ENCODE data around the gene CPXM2. TPM values are rescaled to one million over a fixed set of nuclear protein-coding genes. Genes with fewer than 3 reads are reported as not detected.

CPXM2 gene
- total RNA-seq, 1 experiment from 2014 or later, result 0.12 TPM

DNA sequence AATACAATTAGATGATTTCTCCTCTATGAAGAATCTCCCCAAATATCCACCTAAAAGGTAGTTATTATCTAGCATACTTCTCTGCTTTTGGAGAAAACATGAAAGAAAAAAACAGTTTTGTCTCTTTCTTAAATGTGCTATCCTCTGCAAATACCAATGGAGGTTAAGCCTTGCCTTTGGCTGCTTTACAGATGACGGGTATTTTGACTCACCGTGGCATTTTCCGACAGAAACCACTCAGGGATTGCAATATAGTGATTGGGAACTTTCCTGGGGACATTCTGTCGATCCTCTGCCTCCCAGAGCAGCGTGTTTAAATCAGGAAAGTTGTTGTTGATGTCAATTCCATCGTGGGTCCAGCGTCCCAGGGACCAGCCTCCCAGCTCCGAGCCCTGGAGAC, 124.8 kb downstream of the CPXM2 start:
- ChIA-PET RAD21 (ENCODE audit: low non-redundant PET in 1 of 2, low total read pairs in 2 of 2, uncharacterized antibody in 2 of 2, unreplicated experiment in 2 of 2) (no interaction called here), POLR2A (no interaction called here), CTCF (interaction anchor here (1.4 kb wide), 1 partner anchor 16 kb away, joined by 3 read pairs; no protein-coding TSS in a partner anchor)
- H3K79me2 ChIP-seq (ENCODE audit: insufficient read depth, low read length), result no peaks in the 10 kb centered on the region
- no TSS peak for BruUV-seq (replicated peaks)
- H3K36me3 ChIP-seq (ENCODE audit: control insufficient read depth in 1 of 2, insufficient read depth in 2 of 2, low read length in 2 of 2), result no peaks in the 10 kb centered on the region
- no peak for ATAC-seq
- TF ChIP-seq ZNF274 (IDR thresholded peaks at IDR 0.05; ENCODE audit: low read depth, low read length) (no peak), SP1 (IDR thresholded peaks at IDR 0.05; ENCODE audit: low read depth) (no peak), ZFX (IDR thresholded peaks at IDR 0.05) (no peak), FOSL1 (IDR thresholded peaks at IDR 0.05; ENCODE audit: low read depth) (no peak), EZH2phosphoT487 (IDR thresholded peaks at IDR 0.05; ENCODE audit: borderline replicate concordance) (no peak), CBX3 (IDR thresholded peaks at IDR 0.05; ENCODE audit: low read depth) (no peak), EGR1 (IDR thresholded peaks at IDR 0.05; ENCODE audit: low read depth) (no peak), YY1 (IDR thresholded peaks at IDR 0.05; ENCODE audit: extremely low read depth, insufficient replicate concordance, low read depth, low read length) (no peak)
- TF ChIP-seq, protein P1, sequence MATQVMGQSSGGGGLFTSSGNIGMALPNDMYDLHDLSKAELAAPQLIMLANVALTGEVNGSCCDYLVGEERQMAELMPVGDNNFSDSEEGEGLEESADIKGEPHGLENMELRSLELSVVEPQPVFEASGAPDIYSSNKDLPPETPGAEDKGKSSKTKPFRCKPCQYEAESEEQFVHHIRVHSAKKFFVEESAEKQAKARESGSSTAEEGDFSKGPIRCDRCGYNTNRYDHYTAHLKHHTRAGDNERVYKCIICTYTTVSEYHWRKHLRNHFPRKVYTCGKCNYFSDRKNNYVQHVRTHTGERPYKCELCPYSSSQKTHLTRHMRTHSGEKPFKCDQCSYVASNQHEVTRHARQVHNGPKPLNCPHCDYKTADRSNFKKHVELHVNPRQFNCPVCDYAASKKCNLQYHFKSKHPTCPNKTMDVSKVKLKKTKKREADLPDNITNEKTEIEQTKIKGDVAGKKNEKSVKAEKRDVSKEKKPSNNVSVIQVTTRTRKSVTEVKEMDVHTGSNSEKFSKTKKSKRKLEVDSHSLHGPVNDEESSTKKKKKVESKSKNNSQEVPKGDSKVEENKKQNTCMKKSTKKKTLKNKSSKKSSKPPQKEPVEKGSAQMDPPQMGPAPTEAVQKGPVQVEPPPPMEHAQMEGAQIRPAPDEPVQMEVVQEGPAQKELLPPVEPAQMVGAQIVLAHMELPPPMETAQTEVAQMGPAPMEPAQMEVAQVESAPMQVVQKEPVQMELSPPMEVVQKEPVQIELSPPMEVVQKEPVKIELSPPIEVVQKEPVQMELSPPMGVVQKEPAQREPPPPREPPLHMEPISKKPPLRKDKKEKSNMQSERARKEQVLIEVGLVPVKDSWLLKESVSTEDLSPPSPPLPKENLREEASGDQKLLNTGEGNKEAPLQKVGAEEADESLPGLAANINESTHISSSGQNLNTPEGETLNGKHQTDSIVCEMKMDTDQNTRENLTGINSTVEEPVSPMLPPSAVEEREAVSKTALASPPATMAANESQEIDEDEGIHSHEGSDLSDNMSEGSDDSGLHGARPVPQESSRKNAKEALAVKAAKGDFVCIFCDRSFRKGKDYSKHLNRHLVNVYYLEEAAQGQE (IDR thresholded peaks at IDR 0.05; ENCODE audit: low read depth), result no peak
- TF ChIP-seq, protein P2, sequence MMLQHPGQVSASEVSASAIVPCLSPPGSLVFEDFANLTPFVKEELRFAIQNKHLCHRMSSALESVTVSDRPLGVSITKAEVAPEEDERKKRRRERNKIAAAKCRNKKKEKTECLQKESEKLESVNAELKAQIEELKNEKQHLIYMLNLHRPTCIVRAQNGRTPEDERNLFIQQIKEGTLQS (IDR thresholded peaks at IDR 0.05), result no peak
- TF ChIP-seq, protein P3, sequence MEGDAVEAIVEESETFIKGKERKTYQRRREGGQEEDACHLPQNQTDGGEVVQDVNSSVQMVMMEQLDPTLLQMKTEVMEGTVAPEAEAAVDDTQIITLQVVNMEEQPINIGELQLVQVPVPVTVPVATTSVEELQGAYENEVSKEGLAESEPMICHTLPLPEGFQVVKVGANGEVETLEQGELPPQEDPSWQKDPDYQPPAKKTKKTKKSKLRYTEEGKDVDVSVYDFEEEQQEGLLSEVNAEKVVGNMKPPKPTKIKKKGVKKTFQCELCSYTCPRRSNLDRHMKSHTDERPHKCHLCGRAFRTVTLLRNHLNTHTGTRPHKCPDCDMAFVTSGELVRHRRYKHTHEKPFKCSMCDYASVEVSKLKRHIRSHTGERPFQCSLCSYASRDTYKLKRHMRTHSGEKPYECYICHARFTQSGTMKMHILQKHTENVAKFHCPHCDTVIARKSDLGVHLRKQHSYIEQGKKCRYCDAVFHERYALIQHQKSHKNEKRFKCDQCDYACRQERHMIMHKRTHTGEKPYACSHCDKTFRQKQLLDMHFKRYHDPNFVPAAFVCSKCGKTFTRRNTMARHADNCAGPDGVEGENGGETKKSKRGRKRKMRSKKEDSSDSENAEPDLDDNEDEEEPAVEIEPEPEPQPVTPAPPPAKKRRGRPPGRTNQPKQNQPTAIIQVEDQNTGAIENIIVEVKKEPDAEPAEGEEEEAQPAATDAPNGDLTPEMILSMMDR (IDR thresholded peaks at IDR 0.05 in 2 of 3, conservative IDR thresholded peaks at IDR 0.05 in 1 of 3; ENCODE audit: borderline replicate concordance in 1 of 3, insufficient read depth in 1 of 3, low read depth in 2 of 3, low read length in 2 of 3), result no peak
- intact Hi-C loops (cut with micrococcal nuclease), result no loop called here
- H3K27ac ChIP-seq (ENCODE audit: low read depth, low read length), result no peak overlapping the region
- peaks cover 79% of the 10 kb centered on the region for H3K27me3 ChIP-seq (ENCODE audit: insufficient read depth, low read length)
- no peaks in the 10 kb centered on the region for H3K9me2 ChIP-seq (ENCODE audit: insufficient read depth)
- no peak overlapping the region for H3K4me2 ChIP-seq (ENCODE audit: low read length)
- no peaks in the 10 kb centered on the region for H3K4me1 ChIP-seq (ENCODE audit: control insufficient read depth in 1 of 2, insufficient read depth in 2 of 2, low read length in 2 of 2)
- no peak overlapping the region for H2AFZ ChIP-seq (ENCODE audit: low read depth, low read length, poor library complexity, severe bottlenecking)
- H4K20me1 ChIP-seq (ENCODE audit: insufficient read depth), result no peaks in the 10 kb centered on the region
- H3K9ac ChIP-seq (ENCODE audit: low read length), result no peak overlapping the region
- no peak overlapping the region for H3K4me3 ChIP-seq (replicated peaks in 1 of 2; ENCODE audit: low read depth in 1 of 2, low read length in 2 of 2)
- no peaks in the 10 kb centered on the region for H3K9me3 ChIP-seq (ENCODE audit: control insufficient read depth in 1 of 2, insufficient read depth in 1 of 2, low read depth in 1 of 2, low read length in 2 of 2)
- no peak for DNase-seq (ENCODE audit: low read depth, low spot score)

All from HCT116 (cell line).